GM12878 (cell line): ENCODE data around the gene NR2F6. TPM values are rescaled to one million over a fixed set of nuclear protein-coding genes. Genes with fewer than 3 reads are reported as not detected.

Experiments used
- ATAC-seq: fragments of 200-7000 bp; cut with Tn5 transposase; 3 replicates; pipeline ENCODE4 v1.9.1; 2020; ENCODE audit warnings: mild to moderate bottlenecking, moderate library complexity
- BruUV-seq: library from RNA; stranded (reverse); fragments of 400-500 nt; replicated peaks from 2 replicates; lab custom pipeline; 2021; lab: Mats Ljungman, UMichigan
- CTCF ChIA-PET: fragments of 300-600 bp; sonication (Branson Sonifier 250); formaldehyde crosslinking; extraction: SDS; loops from one replicate; lab custom pipeline; 2021; ENCODE audit warnings: inconsistent platforms; lab: Yijun Ruan, JAX
- POLR2A ChIA-PET: fragments of 350-600 bp; formaldehyde crosslinking; extraction: SDS; loops from one replicate; lab custom pipeline; 2021; ENCODE audit warnings: inconsistent platforms; lab: Charles Lee
- RAD21 ChIA-PET: fragments of 300-600 bp; sonication (Branson Sonifier 250); formaldehyde crosslinking; loops from one replicate; lab custom pipeline; 2023; ENCODE audit warnings: antibody characterized with exemption; ENCODE audit not compliant: unreplicated experiment; lab: Charles Lee
- SMC1A ChIA-PET: fragments of 300-600 bp; sonication (Branson Sonifier 250); formaldehyde crosslinking; loops from one replicate; lab custom pipeline; 2023; ENCODE audit not compliant: unreplicated experiment, uncharacterized antibody; lab: Charles Lee
- DNase-seq: peaks from one replicate; pipeline ENCODE4 v3.0.0-alpha.2; 2011; ENCODE audit warnings: low read depth, low spot score
- FAIRE-seq: peaks from 3 replicates; lab custom pipeline; 2011; peaks lifted over from hg19 to GRCh38; lab: Jason Lieb, UNC
- H2AFZ ChIP-seq: 2 replicates; pipeline ENCODE4 v1.6.0; 2011; ENCODE audit warnings: low read depth, low read length, control low read depth; ENCODE audit not compliant: control insufficient read depth
- H3K27ac ChIP-seq: 2 replicates; pipeline ENCODE4 v1.5.1; 2011; ENCODE audit warnings: control low read depth; ENCODE audit not compliant: control insufficient read depth, insufficient read depth
- H3K27me3 ChIP-seq, 2 experiments: replicated peaks in 1 of 2; 2 replicates each; pipeline versions ENCODE4 v1.6.0 to v1.6.1; 2011; ENCODE audit warnings: low read length in 1 of 2; ENCODE audit not compliant: control insufficient read depth in 2 of 2, insufficient read depth in 2 of 2
- H3K36me3 ChIP-seq, 2 experiments: 2 replicates each; pipeline ENCODE4 v1.5.1; 2011; ENCODE audit warnings: low read length in 1 of 2; ENCODE audit not compliant: control insufficient read depth in 2 of 2, insufficient read depth in 2 of 2
- H3K4me1 ChIP-seq: 2 replicates; pipeline ENCODE4 v1.6.1; 2011; ENCODE audit warnings: mild to moderate bottlenecking, low read length, moderate library complexity, mixed read lengths; ENCODE audit not compliant: control insufficient read depth, insufficient read depth
- H3K4me2 ChIP-seq: 2 replicates; pipeline ENCODE4 v1.6.0; 2011; ENCODE audit warnings: control low read depth; ENCODE audit not compliant: control insufficient read depth, insufficient read depth
- H3K4me3 ChIP-seq: fragments of 200-600 bp; sonication (generic); 2 replicates; pipeline ENCODE4 v1.5.1; 2016
- H3K79me2 ChIP-seq: 2 replicates; pipeline ENCODE4 v1.6.0; 2011; ENCODE audit warnings: low read length; ENCODE audit not compliant: control insufficient read depth, insufficient read depth
- H3K9ac ChIP-seq: 2 replicates; pipeline ENCODE4 v1.8.0; 2011; ENCODE audit warnings: low read length, control low read depth, mixed read lengths; ENCODE audit not compliant: control insufficient read depth, insufficient read depth
- H3K9me3 ChIP-seq: replicated peaks from 3 replicates; pipeline ENCODE4 v1.5.1; 2011; ENCODE audit warnings: mild to moderate bottlenecking, low read length; ENCODE audit not compliant: control insufficient read depth, insufficient read depth
- H4K20me1 ChIP-seq: 2 replicates; pipeline ENCODE4 v1.6.0; 2011; ENCODE audit not compliant: control insufficient read depth, insufficient read depth
- ASH2L ChIP-seq: fragments of 300-600, 200-600 bp; sonication (generic); IDR thresholded peaks from 2 replicates; pipeline ENCODE4 v1.6.1; 2017; ENCODE audit warnings: low read depth, mild to moderate bottlenecking, borderline replicate concordance
- BACH1 ChIP-seq: fragments of 450-650 bp; IDR thresholded peaks from 2 replicates; pipeline ENCODE4 v1.6.1; 2017; ENCODE audit warnings: mild to moderate bottlenecking, borderline replicate concordance
- BMI1 ChIP-seq: fragments of 450-650 bp; IDR thresholded peaks from 2 replicates; pipeline ENCODE4 v1.6.1; 2016; ENCODE audit warnings: mild to moderate bottlenecking, moderate library complexity, borderline replicate concordance
- BRCA1 ChIP-seq: IDR thresholded peaks from 2 replicates; pipeline ENCODE4 v1.6.1; 2011; ENCODE audit warnings: low read depth, low read length, improper control_type of control experiment
- EED ChIP-seq: sonication (generic); IDR thresholded peaks from 2 replicates; pipeline ENCODE4 v1.6.1; 2016; ENCODE audit warnings: antibody characterized with exemption, low read depth
- ESRRA ChIP-seq: IDR thresholded peaks from 2 replicates; pipeline ENCODE4 v1.6.1; 2012; ENCODE audit warnings: mild to moderate bottlenecking, low read length, improper control_type of control experiment
- KLF5 ChIP-seq: fragments of 450-650 bp; IDR thresholded peaks from 2 replicates; pipeline ENCODE4 v1.6.1; 2014; ENCODE audit warnings: mild to moderate bottlenecking; ENCODE audit not compliant: partially characterized antibody
- MTA3 ChIP-seq: IDR thresholded peaks from 2 replicates; pipeline ENCODE4 v1.6.1; 2012; ENCODE audit warnings: low read length, inconsistent platforms, borderline replicate concordance
- NR2C1 ChIP-seq: fragments of 450-650 bp; IDR thresholded peaks from 2 replicates; pipeline ENCODE4 v1.6.1; 2017; ENCODE audit warnings: antibody characterized with exemption, mild to moderate bottlenecking, moderate library complexity
- POU2F2 ChIP-seq: IDR thresholded peaks from 3 replicates; pipeline ENCODE4 v1.6.1; 2011; ENCODE audit warnings: low read depth, mild to moderate bottlenecking, low read length, borderline replicate concordance
- RUNX3 ChIP-seq: IDR thresholded peaks from 2 replicates; pipeline ENCODE4 v1.6.1; 2012; ENCODE audit warnings: low read length, inconsistent platforms
- SIX5 ChIP-seq: IDR thresholded peaks from 2 replicates; pipeline ENCODE4 v1.6.1; 2011; ENCODE audit warnings: mild to moderate bottlenecking, low read depth, low read length, moderate library complexity; ENCODE audit not compliant: severe bottlenecking
- SREBF1 ChIP-seq: IDR thresholded peaks from 2 replicates; pipeline ENCODE4 v1.6.1; 2012; ENCODE audit warnings: mild to moderate bottlenecking, low read length
- STAT1 ChIP-seq: fragments of 450-650 bp; conservative IDR thresholded peaks from 2 replicates; pipeline ENCODE4 v1.6.1; 2014; ENCODE audit warnings: antibody characterized with exemption, mild to moderate bottlenecking
- SUZ12 ChIP-seq: fragments of 200-600 bp; sonication (generic); IDR thresholded peaks from one replicate; pipeline ENCODE4 v1.6.1; 2018; ENCODE audit warnings: antibody characterized with exemption, mild to moderate bottlenecking; ENCODE audit not compliant: unreplicated experiment
- WGBS: methylation state at CpG from one replicate; pipeline ENCODE4 v1.1.6; 2016; ENCODE audit warnings: low lambda C conversion rate; ENCODE audit not compliant: insufficient replicate concordance, insufficient coverage; ENCODE audit errors: missing lambda C conversion rate; 5-methylcytosine and 5-hydroxymethylcytosine counted together
- in situ Hi-C: fragments of 300-500 bp; cut with MboI; formaldehyde crosslinking; loops from 9 replicates; pipeline ENCODE4 v1.14.3; 2018; ENCODE audit warnings: mixed read lengths
- intact Hi-C: fragments of 100-400 bp; cut with micrococcal nuclease; formaldehyde crosslinking; loops from one replicate; pipeline ENCODE4 v1.14.2; 2022; ENCODE audit not compliant: unreplicated experiment
- polyA plus RNA-seq, 11 experiments: library from polyadenylated mRNA; depleted of rRNA in 4 of 11; unstranded in 6 of 11; stranded (reverse) in 5 of 11; fragments of >200 nt; fragmentation: Nextera tagmentation in 4 of 11; fragmentation: Illumina TruSeq in 1 of 11; extraction: Ambion mirVana in 4 of 11; extraction: Trizol in 1 of 11; gene quantifications; 1 replicate in 1 of 11; 2 replicates in 10 of 11; pipeline versions ENCODE4 v1.2.1 to v1.2.3, GENCODE V29; 2011 to 2016; ENCODE audit warnings: inconsistent platforms in 2 of 11, missing spikeins in 2 of 11, low read depth in 1 of 11
- total RNA-seq, 4 experiments: library from RNA; depleted of rRNA in 3 of 4; stranded (reverse); fragments of >200 nt in 3 of 4; fragmentation: Illumina TruSeq in 1 of 4; extraction: Trizol in 1 of 4; gene quantifications; 2 replicates each; pipeline versions ENCODE4 v1.2.1 to v1.2.3, GENCODE V29; 2013 to 2021
- TF ChIP-seq, protein P1 (sequence below): IDR thresholded peaks from 2 replicates; pipeline ENCODE4 v1.6.1; 2012; ENCODE audit warnings: improper control_type of control experiment, low read depth, low read length; ENCODE audit not compliant: insufficient replicate concordance

The NR2F6 gene
- total and polyA plus RNA-seq, 10 of the 15 experiments (the other 5 are each of a cell fraction or from before 2014, with no cell fraction given) = 0.18 to 15.5 (median 6.1) TPM

DNA sequence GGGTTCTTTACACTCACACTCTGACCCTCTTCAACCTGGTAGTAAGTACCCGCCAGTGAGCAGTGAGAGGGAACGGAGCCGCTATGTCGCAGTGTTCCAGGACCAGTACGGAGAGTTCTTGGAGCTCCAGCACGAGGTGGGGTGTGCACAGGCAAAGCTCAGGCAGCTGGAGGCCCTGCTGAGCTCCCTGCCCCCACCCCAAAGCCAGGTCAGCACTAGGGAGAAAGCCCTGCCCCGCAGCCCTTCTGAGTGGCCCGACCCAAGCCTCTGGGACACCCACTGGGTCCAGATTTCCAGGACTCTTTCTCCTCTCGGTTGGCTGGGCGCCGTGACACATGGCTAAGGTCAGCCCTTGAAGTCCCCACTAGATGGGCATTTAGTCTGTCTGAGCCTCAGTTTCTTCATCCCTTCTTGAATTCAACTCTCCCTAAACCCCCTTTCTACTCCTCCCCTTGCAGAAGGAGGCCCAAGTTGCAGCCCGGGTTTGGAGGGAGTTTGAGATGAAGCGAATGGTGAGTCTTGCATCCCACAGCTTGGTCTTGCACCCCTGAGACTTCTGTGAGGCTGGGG is 17.8 kb downstream of the NR2F6 start:
- ChIA-PET RAD21 (interaction anchor here (1.4 to 2.6 kb wide), 2 partner anchors 13 to 53 kb away, joined by 3 to 11 read pairs; partner anchors contain the start of gene USE1), POLR2A (interaction anchor here (0.9 to 1.7 kb wide), 2 partner anchors 15 to 53 kb away, joined by 4 to 6 read pairs; no protein-coding TSS in a partner anchor), CTCF (interaction anchor here (1.1 to 1.4 kb wide), 2 partner anchors 12 to 392 kb away, joined by 3 read pairs; no protein-coding TSS in a partner anchor), SMC1A (no interaction called here)
- Histone ChIP-seq H3K4me3 (no peak overlapping the region), H3K4me1 (no peaks in the 10 kb centered on the region), H2AFZ (no peak overlapping the region), H4K20me1 (no peaks in the 10 kb centered on the region), H3K27ac (no peak overlapping the region), H3K4me2 (no peak overlapping the region), H3K9me3 (no peaks in the 10 kb centered on the region), H3K9ac (no peak overlapping the region), H3K27me3 (no peaks in the 10 kb centered on the region), H3K36me3 (no peaks in the 10 kb centered on the region; a peak in 1 of 4 replicates), H3K79me2 (no peaks in the 10 kb centered on the region)
- no peak for ATAC-seq
- DNase-seq = no peak
- intact Hi-C loops (no loop called here), in situ Hi-C loops (no loop called here)
- 91% methylated on average over 13 of the region's 13 CpGs for WGBS
- no peak for FAIRE-seq
- TF ChIP-seq SREBF1 (no peak), ESRRA (no peak), MTA3 (no peak), KLF5 (no peak), NR2C1 (no peak), EED (no peak), ASH2L (no peak), SUZ12 (no peak), SIX5 (no peak), STAT1 (no peak), BMI1 (no peak), POU2F2 (no peak), RUNX3 (no peak), BACH1 (no peak), BRCA1 (no peak)
- TF ChIP-seq, protein P1, sequence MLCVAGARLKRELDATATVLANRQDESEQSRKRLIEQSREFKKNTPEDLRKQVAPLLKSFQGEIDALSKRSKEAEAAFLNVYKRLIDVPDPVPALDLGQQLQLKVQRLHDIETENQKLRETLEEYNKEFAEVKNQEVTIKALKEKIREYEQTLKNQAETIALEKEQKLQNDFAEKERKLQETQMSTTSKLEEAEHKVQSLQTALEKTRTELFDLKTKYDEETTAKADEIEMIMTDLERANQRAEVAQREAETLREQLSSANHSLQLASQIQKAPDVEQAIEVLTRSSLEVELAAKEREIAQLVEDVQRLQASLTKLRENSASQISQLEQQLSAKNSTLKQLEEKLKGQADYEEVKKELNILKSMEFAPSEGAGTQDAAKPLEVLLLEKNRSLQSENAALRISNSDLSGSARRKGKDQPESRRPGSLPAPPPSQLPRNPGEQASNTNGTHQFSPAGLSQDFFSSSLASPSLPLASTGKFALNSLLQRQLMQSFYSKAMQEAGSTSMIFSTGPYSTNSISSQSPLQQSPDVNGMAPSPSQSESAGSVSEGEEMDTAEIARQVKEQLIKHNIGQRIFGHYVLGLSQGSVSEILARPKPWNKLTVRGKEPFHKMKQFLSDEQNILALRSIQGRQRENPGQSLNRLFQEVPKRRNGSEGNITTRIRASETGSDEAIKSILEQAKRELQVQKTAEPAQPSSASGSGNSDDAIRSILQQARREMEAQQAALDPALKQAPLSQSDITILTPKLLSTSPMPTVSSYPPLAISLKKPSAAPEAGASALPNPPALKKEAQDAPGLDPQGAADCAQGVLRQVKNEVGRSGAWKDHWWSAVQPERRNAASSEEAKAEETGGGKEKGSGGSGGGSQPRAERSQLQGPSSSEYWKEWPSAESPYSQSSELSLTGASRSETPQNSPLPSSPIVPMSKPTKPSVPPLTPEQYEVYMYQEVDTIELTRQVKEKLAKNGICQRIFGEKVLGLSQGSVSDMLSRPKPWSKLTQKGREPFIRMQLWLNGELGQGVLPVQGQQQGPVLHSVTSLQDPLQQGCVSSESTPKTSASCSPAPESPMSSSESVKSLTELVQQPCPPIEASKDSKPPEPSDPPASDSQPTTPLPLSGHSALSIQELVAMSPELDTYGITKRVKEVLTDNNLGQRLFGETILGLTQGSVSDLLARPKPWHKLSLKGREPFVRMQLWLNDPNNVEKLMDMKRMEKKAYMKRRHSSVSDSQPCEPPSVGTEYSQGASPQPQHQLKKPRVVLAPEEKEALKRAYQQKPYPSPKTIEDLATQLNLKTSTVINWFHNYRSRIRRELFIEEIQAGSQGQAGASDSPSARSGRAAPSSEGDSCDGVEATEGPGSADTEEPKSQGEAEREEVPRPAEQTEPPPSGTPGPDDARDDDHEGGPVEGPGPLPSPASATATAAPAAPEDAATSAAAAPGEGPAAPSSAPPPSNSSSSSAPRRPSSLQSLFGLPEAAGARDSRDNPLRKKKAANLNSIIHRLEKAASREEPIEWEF = no peak
- TSS peak; percentile 76 for BruUV-seq
